Measurements from ENCODE around the gene RIPOR2.
A peak's percentile ranks its signal among the peaks of the same experiment; 100 is the strongest.

The RIPOR2 gene

DNA sequence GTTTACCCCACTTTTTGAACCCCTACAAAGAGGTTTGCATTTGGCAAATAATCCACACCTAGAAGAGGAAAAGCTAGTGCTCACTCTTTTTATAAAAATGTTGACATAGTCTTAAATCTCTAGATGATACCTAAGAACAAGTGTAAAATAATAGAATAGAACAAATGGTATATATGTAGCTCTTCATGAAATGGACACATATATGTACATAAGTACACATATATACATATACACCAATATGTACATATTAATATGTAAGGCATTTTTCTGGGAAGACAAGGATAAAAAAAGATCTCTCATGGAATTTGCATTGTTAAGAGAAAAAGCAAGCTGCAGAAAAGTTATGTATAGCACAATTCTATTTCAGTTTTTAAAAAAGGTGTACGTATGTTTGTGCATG, 27.6 kb upstream of the RIPOR2 start:
- Histone ChIP-seq H3K27ac (no peak overlapping the region), H3K9ac (no peak overlapping the region), H4K20me1 (no peaks in the 10 kb centered on the region), H3K27me3 (no peaks in the 10 kb centered on the region), H3K9me3 (replicated peaks in 1 of 11) (peaks cover 0 to 12% (median 7%) of the 10 kb centered on the region in 11 experiments; a peak in 8 of 22 replicates), H3K4me3 (no peak overlapping the region), H3K4me2 (no peak overlapping the region), H3K4me1 (peaks cover 7 to 30% (median 26%) of the 10 kb centered on the region in 10 experiments), H3K36me3 (no peaks in the 10 kb centered on the region)
- no peak for TF ChIP-seq Cebpa-rat (IDR thresholded peaks at IDR 0.05)

DNA sequence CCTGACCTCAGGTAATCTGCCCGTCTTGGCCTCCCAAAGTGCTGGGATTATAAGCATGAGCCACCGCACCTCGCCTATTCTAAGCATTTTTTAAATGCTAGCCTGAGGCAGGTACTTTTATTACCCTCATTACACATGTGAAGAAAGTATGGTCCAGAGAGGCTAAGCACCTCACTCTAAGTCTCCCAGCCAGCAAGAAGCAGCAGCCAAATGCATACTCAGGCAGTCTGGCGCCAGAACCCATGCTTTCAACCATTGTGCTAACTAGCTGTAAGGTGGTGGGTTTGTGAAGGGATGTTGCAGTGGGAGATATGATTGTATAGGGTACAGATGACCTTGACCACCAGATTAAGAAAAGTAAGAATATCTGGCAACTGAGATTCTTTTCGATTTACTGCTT, 26.1 kb upstream of the RIPOR2 start:
- Histone ChIP-seq H4K20me1 (no peaks in the 10 kb centered on the region), H3K9me3 (replicated peaks in 1 of 11) (peaks cover 0 to 12% (median 7%) of the 10 kb centered on the region in 11 experiments; a peak in 8 of 22 replicates), H3K27me3 (no peaks in the 10 kb centered on the region), H3K4me2 (no peak overlapping the region), H3K36me3 (no peaks in the 10 kb centered on the region), H3K27ac (no peak overlapping the region), H3K9ac (no peak overlapping the region), H3K4me3 (no peak overlapping the region), H3K4me1 (peaks cover 7 to 38% (median 26%) of the 10 kb centered on the region in 10 experiments)
- no peak for TF ChIP-seq Cebpa-rat (IDR thresholded peaks at IDR 0.05)

- Histone ChIP-seq H4K20me1 (no peaks in the 10 kb centered on the region), H3K4me1 (peaks cover 7 to 44% (median 27%) of the 10 kb centered on the region in 10 experiments), H3K27me3 (no peaks in the 10 kb centered on the region), H3K36me3 (no peaks in the 10 kb centered on the region), H3K4me3 (no peak overlapping the region), H3K4me2 (peak overlapping the region in 4 of 11 experiments; percentile 9 to 62 (median 16); a peak in 4 of 22 replicates), H3K9me3 (replicated peaks in 1 of 11) (peaks cover 0 to 12% (median 7%) of the 10 kb centered on the region in 11 experiments; a peak in 8 of 22 replicates), H3K9ac (no peak overlapping the region), H3K27ac (no peak overlapping the region)
- no peak for TF ChIP-seq Cebpa-rat (IDR thresholded peaks at IDR 0.05)
These were observed 25.3 kb upstream of the RIPOR2 start for GRCh38 chr6:24960991-24961475.

DNA sequence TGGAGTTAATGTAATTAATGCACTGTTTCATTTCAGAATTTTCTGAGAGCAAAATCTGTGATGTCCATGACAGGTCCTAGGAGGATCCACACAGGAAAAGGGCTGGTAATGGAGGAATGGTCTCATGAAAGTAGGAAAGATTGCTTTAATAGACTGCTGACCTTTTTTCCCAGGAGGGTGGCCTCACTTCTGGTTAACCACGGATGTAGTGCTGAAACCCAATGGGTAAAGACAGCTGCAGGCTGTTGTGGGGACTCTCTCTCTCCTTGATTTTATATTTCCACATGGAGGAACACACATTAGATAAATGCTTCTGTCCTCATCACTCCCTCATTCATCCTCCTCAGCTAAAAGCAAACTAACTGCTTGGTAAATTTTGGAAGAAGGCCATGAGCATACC, 23.6 kb upstream of the RIPOR2 start:
- TF ChIP-seq Cebpa-rat (IDR thresholded peaks at IDR 0.05) = peak in 4 of 11 experiments; percentile 11 to 71 (median 23); a peak in 3 of 22 replicates
- H3K4me2 ChIP-seq = peak overlapping the region; percentile 26 to 69 (median 57); a peak in 20 of 22 replicates
- H4K20me1 ChIP-seq = no peaks in the 10 kb centered on the region
- peak overlapping the region in 8 of 11 experiments; percentile 24 to 63 (median 52); a peak in 15 of 22 replicates for H3K27ac ChIP-seq
- H3K9me3 ChIP-seq (replicated peaks in 1 of 11) = peaks cover 0 to 9% (median 7%) of the 10 kb centered on the region in 11 experiments; a peak in 8 of 22 replicates
- peak overlapping the region in 3 of 11 experiments; percentile 2 to 46 (median 21); a peak in 1 of 22 replicates for H3K9ac ChIP-seq
- no peak overlapping the region for H3K4me3 ChIP-seq
- no peaks in the 10 kb centered on the region for H3K36me3 ChIP-seq
- H3K4me1 ChIP-seq = peaks cover 7 to 57% (median 27%) of the 10 kb centered on the region in 10 experiments
- no peaks in the 10 kb centered on the region for H3K27me3 ChIP-seq

DNA sequence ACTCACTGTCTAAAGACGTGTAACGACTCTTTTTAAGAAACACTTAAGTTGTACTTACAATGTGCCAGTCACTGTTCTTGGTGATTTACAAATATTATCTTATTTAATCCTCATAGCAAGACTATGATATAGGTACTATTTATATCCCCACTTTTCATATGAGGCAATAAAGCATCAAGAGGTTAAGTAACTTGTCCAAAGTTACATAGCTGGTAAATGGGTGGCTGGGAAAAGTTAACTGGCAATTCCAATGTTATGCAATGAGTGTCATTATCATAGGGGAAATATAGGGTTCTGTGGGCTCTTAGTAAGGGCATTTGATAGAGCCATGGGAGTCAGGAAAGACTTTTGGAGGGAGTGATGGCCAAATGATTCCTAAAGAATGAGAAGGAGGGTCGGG, 21.4 kb upstream of the RIPOR2 start:
- Histone ChIP-seq H3K27ac (peak overlapping the region in 1 of 11 experiments; percentile 17; a peak in 1 of 22 replicates), H4K20me1 (no peaks in the 10 kb centered on the region), H3K9ac (no peak overlapping the region), H3K9me3 (replicated peaks in 1 of 11) (peaks cover 0 to 9% (median 7%) of the 10 kb centered on the region in 11 experiments; a peak in 9 of 22 replicates), H3K4me1 (peaks cover 27 to 78% (median 31%) of the 10 kb centered on the region in 10 experiments), H3K4me2 (peak overlapping the region in 3 of 11 experiments; percentile 1 to 29 (median 26); a peak in 2 of 22 replicates), H3K4me3 (no peak overlapping the region), H3K36me3 (0 out of 22 replicates have a peak, but pooled peaks cover 0 to 4% (median 0%) of the 10 kb centered on the region in 11 experiments), H3K27me3 (no peaks in the 10 kb centered on the region)
- no peak for TF ChIP-seq Cebpa-rat (IDR thresholded peaks at IDR 0.05)

GRCh38 chr6:24953726-24954125, 18.0 kb upstream of the RIPOR2 start:
- Histone ChIP-seq H3K4me1 (peaks cover 39 to 87% (median 47%) of the 10 kb centered on the region in 10 experiments), H3K27ac (peak overlapping the region in 7 of 11 experiments; percentile 59 to 93 (median 81); a peak in 12 of 22 replicates), H3K9ac (0 out of 22 replicates have a peak overlapping the region, but pooled peaks of 1 of the 11 experiments have one; percentile 2), H3K4me2 (peak overlapping the region in 3 of 11 experiments; percentile 29 to 85 (median 83); a peak in 3 of 22 replicates), H3K27me3 (no peaks in the 10 kb centered on the region), H3K36me3 (0 out of 22 replicates have a peak, but pooled peaks cover 0 to 4% (median 0%) of the 10 kb centered on the region in 11 experiments), H4K20me1 (no peaks in the 10 kb centered on the region), H3K9me3 (replicated peaks in 1 of 11) (no peaks in the 10 kb centered on the region; a peak in 2 of 22 replicates), H3K4me3 (no peak overlapping the region)
- no peak for TF ChIP-seq Cebpa-rat (IDR thresholded peaks at IDR 0.05)

DNA sequence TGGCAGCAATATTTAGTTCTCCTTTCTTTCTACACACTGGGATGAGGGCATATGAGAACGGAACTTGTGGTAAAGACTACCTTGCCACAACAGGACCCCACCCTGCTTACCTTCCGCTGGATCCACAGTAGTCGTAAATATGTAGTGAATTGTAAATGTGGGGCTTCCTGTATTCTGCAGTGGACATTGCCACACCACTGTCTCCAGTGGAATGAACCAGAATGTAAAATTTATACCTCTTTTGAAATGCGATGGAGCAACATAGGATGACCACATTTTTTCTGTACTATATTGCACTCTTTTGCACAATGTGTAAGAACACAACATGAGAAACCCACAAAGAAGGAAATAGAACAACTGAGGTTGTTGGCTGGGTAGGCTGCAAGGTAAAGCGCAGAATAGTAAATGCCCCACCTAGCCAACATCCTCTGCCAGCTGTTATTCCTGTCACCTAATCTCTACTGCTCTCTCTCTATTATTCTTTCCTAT, 16.1 kb upstream of the RIPOR2 start:
- no peaks in the 10 kb centered on the region for H3K27me3 ChIP-seq
- H3K4me3 ChIP-seq = no peak overlapping the region
- H3K4me1 ChIP-seq = peaks cover 47 to 93% (median 61%) of the 10 kb centered on the region in 10 experiments
- peak; percentile 27 to 95 (median 68); a peak in 15 of 22 replicates for TF ChIP-seq Cebpa-rat (IDR thresholded peaks at IDR 0.05)
- peak overlapping the region in 10 of 11 experiments; percentile 51 to 93 (median 77); a peak in 19 of 22 replicates for H3K27ac ChIP-seq
- peaks cover 0 to 6% (median 4%) of the 10 kb centered on the region in 11 experiments; a peak in 13 of 22 replicates for H3K9me3 ChIP-seq (replicated peaks in 1 of 11)
- H3K36me3 ChIP-seq = peaks cover 0 to 4% (median 0%) of the 10 kb centered on the region in 11 experiments; a peak in 1 of 22 replicates
- peak overlapping the region; percentile 22 to 93 (median 83); a peak in 21 of 22 replicates for H3K4me2 ChIP-seq
- H4K20me1 ChIP-seq = no peaks in the 10 kb centered on the region
- H3K9ac ChIP-seq = peak overlapping the region in 8 of 11 experiments; percentile 16 to 82 (median 58); a peak in 12 of 22 replicates

- Histone ChIP-seq H3K4me2 (peak overlapping the region; percentile 66 to 93 (median 83)), H3K36me3 (peaks cover 0 to 9% (median 5%) of the 10 kb centered on the region in 11 experiments; a peak in 2 of 22 replicates), H3K4me1 (peaks cover 47 to 89% (median 61%) of the 10 kb centered on the region in 10 experiments), H3K9ac (peak overlapping the region in 5 of 11 experiments; percentile 60 to 82 (median 70); a peak in 9 of 22 replicates), H3K27ac (peak overlapping the region in 9 of 11 experiments; percentile 61 to 93 (median 80); a peak in 18 of 22 replicates), H3K9me3 (replicated peaks in 1 of 11) (peaks cover 13 to 21% (median 19%) of the 10 kb centered on the region in 11 experiments), H4K20me1 (no peaks in the 10 kb centered on the region), H3K27me3 (no peaks in the 10 kb centered on the region), H3K4me3 (no peak overlapping the region)
- TF ChIP-seq Cebpa-rat (IDR thresholded peaks at IDR 0.05) = no peak
These were observed 14.6 kb upstream of the RIPOR2 start for GRCh38 chr6:24950218-24950941.
